HepG2 (cell line): Measurements from ENCODE around the gene ITGA6. TPM values are rescaled to one million over a fixed set of nuclear protein-coding genes. Genes with fewer than 3 reads are reported as not detected.

ENCODE experiments used
- ATF1 ChIP-seq: IDR thresholded peaks from 2 replicates; pipeline ENCODE4 v1.6.1; 2016; ENCODE audit warnings: mild to moderate bottlenecking, control low read depth
- ELF1 ChIP-seq: sonication (generic); formaldehyde crosslinking; IDR thresholded peaks from 2 replicates; pipeline ENCODE4 v1.4.0; 2020; ENCODE audit warnings: missing genetic modification reagents
- HMG20A ChIP-seq: IDR thresholded peaks from 2 replicates; pipeline ENCODE4 v1.6.1; 2016; ENCODE audit warnings: borderline replicate concordance
- HNRNPLL ChIP-seq: fragments of 200-400 bp; formaldehyde crosslinking; IDR thresholded peaks from 2 replicates; pipeline ENCODE4 v1.6.1; 2017; ENCODE audit warnings: mild to moderate bottlenecking, low read depth, low read length; ENCODE audit not compliant: poor library complexity, severe bottlenecking
- ISL2 ChIP-seq: sonication (generic); formaldehyde crosslinking; IDR thresholded peaks from 2 replicates; pipeline ENCODE4 v1.5.0; 2020; ENCODE audit warnings: missing genetic modification reagents
- KLF13 ChIP-seq: sonication (generic); formaldehyde crosslinking; IDR thresholded peaks from 2 replicates; pipeline ENCODE4 v1.4.0; 2020; ENCODE audit warnings: mild to moderate bottlenecking, missing genetic modification reagents
- RFX1 ChIP-seq: fragments of 450-650 bp; IDR thresholded peaks from 2 replicates; pipeline ENCODE4 v1.6.1; 2017
- RFX5 ChIP-seq: IDR thresholded peaks from 2 replicates; pipeline ENCODE4 v1.6.1; 2011; ENCODE audit warnings: low read depth, low read length, improper control_type of control experiment
- ZIK1 ChIP-seq: sonication (generic); formaldehyde crosslinking; IDR thresholded peaks from 2 replicates; pipeline ENCODE4 v1.5.0; 2020; ENCODE audit warnings: mild to moderate bottlenecking, low read depth, missing genetic modification reagents, borderline replicate concordance
- ZNF44 ChIP-seq: sonication (generic); formaldehyde crosslinking; IDR thresholded peaks from 2 replicates; pipeline ENCODE4 v1.5.1; 2020; ENCODE audit warnings: mild to moderate bottlenecking, missing genetic modification reagents
- ZNF460 ChIP-seq: sonication (generic); formaldehyde crosslinking; IDR thresholded peaks from 2 replicates; pipeline ENCODE4 v1.5.1; 2020; ENCODE audit warnings: missing genetic modification reagents, mild to moderate bottlenecking, borderline replicate concordance
- ZNF720 ChIP-seq: sonication (generic); formaldehyde crosslinking; IDR thresholded peaks from 2 replicates; pipeline ENCODE4 v1.4.0; 2020; ENCODE audit warnings: missing genetic modification reagents
- polyA plus RNA-seq, 8 experiments: library from polyadenylated mRNA; depleted of rRNA in 3 of 8; stranded (reverse) in 7 of 8; unstranded in 1 of 8; fragments of >200 nt; fragmentation: Illumina TruSeq in 4 of 8; extraction: Trizol in 4 of 8; gene quantifications; 2 replicates each; pipeline versions ENCODE4 v1.2.1 to v1.2.3, GENCODE V29; 2011 to 2016; ENCODE audit warnings: low read depth in 4 of 8, missing spikeins in 1 of 8, mixed read lengths in 1 of 8; ENCODE audit not compliant: insufficient read depth in 1 of 8
- total RNA-seq, 5 experiments: library from RNA; depleted of rRNA; stranded (reverse); fragments of >200 nt; fragmentation: Illumina TruSeq; extraction: Trizol; gene quantifications; 2 replicates each; pipeline ENCODE4 v1.2.3, GENCODE V29; 2016; ENCODE audit warnings: low read depth in 1 of 5
- TF ChIP-seq, protein P1 (sequence below): sonication (generic); formaldehyde crosslinking; IDR thresholded peaks from 2 replicates; pipeline ENCODE4 v1.4.0; 2020; ENCODE audit warnings: low read depth, missing genetic modification reagents
- TF ChIP-seq, protein P2 (sequence below): sonication (generic); formaldehyde crosslinking; IDR thresholded peaks from 2 replicates; pipeline ENCODE4 v1.5.0; 2020; ENCODE audit warnings: mild to moderate bottlenecking, missing genetic modification reagents, borderline replicate concordance
- TF ChIP-seq, protein P3 (sequence below): sonication (generic); formaldehyde crosslinking; IDR thresholded peaks from 2 replicates; pipeline ENCODE4 v1.8.0; 2022; ENCODE audit warnings: low read depth, missing genetic modification reagents
- TF ChIP-seq, protein P4 (sequence below), 2 experiments: IDR thresholded peaks; 2 replicates each; pipeline ENCODE4 v1.6.1; 2011 to 2012; ENCODE audit warnings: low read length in 2 of 2, borderline replicate concordance in 1 of 2, low read depth in 1 of 2, mild to moderate bottlenecking in 1 of 2, moderate library complexity in 1 of 2

Gene ITGA6
- total and polyA plus RNA-seq, 2 of the 13 experiments (the other 11 are each of a cell fraction or from before 2014, with no cell fraction given): 24.0 to 92.5 TPM

DNA sequence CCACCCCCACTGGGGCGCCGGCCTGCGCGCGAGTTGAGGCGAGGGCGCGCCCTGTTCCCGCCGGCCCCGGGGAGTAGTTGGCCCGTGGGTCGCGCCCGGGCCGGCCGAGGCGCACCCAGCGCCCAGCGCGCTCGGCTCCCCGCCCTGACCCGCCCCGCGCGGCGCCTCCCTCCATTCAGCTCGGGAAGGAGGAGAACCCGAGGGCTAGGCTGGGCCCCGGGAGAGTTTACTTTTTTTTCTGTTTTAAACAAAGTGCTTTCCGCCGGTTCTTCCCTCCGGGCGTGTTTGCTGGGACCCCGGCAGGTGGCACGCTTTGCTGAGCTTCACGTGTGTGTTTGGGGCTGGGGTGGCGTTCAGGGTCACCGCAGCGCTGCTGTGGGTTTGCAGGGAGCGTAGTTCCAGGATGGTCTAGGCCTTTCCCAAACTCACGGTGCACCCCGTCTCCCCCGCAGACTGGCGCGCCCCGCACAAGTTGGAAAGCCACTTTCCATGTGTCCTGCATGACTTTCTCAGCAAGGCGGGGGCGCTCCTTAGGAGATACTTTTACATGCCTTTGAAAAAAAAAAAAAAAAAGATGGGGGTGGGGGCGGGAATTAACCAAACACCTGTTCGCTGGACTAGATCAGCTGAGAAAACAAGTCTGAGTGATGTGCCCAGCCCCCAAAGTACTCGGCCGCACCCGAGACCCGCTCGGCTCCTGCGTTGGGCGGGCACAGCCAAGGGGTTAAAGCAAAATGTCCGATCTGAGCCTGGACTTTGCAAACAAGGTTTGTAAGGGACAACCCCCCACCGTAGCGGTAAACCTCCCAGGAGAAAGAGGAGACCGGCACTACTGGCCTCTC lies 825 bp downstream of the ITGA6 start (continued):
- TF ChIP-seq ZNF720 (CRISPR knock-in tag) (no peak), ZNF44 (CRISPR knock-in tag) (no peak), ELF1 (no peak), ATF1 (CRISPR knock-in tag) (no peak), HMG20A (CRISPR knock-in tag) (no peak), ZIK1 (CRISPR knock-in tag) (no peak; the same call in 1 of the 2 replicates), HNRNPLL (no peak), RFX5 (no peak), RFX1 (no peak), ZNF460 (CRISPR knock-in tag) (no peak), ISL2 (0 out of 2 replicates have a peak, but pooled peaks have one; percentile 30), KLF13 (no peak)
- TF ChIP-seq, protein P1, sequence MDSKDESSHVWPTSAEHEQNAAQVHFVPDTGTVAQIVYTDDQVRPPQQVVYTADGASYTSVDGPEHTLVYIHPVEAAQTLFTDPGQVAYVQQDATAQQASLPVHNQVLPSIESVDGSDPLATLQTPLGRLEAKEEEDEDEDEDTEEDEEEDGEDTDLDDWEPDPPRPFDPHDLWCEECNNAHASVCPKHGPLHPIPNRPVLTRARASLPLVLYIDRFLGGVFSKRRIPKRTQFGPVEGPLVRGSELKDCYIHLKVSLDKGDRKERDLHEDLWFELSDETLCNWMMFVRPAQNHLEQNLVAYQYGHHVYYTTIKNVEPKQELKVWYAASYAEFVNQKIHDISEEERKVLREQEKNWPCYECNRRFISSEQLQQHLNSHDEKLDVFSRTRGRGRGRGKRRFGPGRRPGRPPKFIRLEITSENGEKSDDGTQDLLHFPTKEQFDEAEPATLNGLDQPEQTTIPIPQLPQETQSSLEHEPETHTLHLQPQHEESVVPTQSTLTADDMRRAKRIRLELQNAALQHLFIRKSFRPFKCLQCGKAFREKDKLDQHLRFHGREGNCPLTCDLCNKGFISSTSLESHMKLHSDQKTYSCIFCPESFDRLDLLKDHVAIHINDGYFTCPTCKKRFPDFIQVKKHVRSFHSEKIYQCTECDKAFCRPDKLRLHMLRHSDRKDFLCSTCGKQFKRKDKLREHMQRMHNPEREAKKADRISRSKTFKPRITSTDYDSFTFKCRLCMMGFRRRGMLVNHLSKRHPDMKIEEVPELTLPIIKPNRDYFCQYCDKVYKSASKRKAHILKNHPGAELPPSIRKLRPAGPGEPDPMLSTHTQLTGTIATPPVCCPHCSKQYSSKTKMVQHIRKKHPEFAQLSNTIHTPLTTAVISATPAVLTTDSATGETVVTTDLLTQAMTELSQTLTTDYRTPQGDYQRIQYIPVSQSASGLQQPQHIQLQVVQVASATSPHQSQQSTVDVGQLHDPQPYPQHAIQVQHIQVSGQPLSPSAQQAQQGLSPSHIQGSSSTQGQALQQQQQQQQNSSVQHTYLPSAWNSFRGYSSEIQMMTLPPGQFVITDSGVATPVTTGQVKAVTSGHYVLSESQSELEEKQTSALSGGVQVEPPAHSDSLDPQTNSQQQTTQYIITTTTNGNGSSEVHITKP (CRISPR knock-in tag): peak; percentile 17; the same call in 1 of the 2 replicates
- TF ChIP-seq, protein P2, sequence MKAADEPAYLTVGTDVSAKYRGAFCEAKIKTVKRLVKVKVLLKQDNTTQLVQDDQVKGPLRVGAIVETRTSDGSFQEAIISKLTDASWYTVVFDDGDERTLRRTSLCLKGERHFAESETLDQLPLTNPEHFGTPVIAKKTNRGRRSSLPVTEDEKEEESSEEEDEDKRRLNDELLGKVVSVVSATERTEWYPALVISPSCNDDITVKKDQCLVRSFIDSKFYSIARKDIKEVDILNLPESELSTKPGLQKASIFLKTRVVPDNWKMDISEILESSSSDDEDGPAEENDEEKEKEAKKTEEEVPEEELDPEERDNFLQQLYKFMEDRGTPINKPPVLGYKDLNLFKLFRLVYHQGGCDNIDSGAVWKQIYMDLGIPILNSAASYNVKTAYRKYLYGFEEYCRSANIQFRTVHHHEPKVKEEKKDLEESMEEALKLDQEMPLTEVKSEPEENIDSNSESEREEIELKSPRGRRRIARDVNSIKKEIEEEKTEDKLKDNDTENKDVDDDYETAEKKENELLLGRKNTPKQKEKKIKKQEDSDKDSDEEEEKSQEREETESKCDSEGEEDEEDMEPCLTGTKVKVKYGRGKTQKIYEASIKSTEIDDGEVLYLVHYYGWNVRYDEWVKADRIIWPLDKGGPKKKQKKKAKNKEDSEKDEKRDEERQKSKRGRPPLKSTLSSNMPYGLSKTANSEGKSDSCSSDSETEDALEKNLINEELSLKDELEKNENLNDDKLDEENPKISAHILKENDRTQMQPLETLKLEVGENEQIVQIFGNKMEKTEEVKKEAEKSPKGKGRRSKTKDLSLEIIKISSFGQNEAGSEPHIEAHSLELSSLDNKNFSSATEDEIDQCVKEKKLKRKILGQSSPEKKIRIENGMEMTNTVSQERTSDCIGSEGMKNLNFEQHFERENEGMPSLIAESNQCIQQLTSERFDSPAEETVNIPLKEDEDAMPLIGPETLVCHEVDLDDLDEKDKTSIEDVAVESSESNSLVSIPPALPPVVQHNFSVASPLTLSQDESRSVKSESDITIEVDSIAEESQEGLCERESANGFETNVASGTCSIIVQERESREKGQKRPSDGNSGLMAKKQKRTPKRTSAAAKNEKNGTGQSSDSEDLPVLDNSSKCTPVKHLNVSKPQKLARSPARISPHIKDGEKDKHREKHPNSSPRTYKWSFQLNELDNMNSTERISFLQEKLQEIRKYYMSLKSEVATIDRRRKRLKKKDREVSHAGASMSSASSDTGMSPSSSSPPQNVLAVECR (CRISPR knock-in tag): peak; percentile 59
- TF ChIP-seq, protein P3, sequence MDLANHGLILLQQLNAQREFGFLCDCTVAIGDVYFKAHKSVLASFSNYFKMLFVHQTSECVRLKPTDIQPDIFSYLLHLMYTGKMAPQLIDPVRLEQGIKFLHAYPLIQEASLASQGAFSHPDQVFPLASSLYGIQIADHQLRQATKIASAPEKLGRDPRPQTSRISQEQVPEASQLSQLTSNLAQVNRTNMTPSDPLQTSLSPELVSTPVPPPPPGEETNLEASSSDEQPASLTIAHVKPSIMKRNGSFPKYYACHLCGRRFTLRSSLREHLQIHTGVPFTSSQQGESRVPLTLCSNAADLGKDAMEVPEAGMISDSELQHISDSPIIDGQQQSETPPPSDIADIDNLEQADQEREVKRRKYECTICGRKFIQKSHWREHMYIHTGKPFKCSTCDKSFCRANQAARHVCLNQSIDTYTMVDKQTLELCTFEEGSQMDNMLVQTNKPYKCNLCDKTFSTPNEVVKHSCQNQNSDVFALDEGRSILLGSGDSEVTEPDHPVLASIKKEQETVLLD: no peak
- TF ChIP-seq, protein P4, sequence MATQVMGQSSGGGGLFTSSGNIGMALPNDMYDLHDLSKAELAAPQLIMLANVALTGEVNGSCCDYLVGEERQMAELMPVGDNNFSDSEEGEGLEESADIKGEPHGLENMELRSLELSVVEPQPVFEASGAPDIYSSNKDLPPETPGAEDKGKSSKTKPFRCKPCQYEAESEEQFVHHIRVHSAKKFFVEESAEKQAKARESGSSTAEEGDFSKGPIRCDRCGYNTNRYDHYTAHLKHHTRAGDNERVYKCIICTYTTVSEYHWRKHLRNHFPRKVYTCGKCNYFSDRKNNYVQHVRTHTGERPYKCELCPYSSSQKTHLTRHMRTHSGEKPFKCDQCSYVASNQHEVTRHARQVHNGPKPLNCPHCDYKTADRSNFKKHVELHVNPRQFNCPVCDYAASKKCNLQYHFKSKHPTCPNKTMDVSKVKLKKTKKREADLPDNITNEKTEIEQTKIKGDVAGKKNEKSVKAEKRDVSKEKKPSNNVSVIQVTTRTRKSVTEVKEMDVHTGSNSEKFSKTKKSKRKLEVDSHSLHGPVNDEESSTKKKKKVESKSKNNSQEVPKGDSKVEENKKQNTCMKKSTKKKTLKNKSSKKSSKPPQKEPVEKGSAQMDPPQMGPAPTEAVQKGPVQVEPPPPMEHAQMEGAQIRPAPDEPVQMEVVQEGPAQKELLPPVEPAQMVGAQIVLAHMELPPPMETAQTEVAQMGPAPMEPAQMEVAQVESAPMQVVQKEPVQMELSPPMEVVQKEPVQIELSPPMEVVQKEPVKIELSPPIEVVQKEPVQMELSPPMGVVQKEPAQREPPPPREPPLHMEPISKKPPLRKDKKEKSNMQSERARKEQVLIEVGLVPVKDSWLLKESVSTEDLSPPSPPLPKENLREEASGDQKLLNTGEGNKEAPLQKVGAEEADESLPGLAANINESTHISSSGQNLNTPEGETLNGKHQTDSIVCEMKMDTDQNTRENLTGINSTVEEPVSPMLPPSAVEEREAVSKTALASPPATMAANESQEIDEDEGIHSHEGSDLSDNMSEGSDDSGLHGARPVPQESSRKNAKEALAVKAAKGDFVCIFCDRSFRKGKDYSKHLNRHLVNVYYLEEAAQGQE (IDR thresholded peaks at IDR 0.05; ENCODE audit: borderline replicate concordance in 1 of 2, low read depth in 1 of 2, low read length in 2 of 2): no peak
